HepG2 (cell line): ENCODE measurements around the gene NOL11.
"Not testable (repeated sequence)": the region's sequence is repeated elsewhere in the genome, so short reads cannot be mapped to it uniquely, and the experiment has no call there.

Experiments
- RAD21 ChIP-seq: fragments of 450-650 bp; formaldehyde crosslinking; IDR thresholded peaks from 2 replicates; pipeline ENCODE4 v1.5.0; 2020; ENCODE audit warnings: mild to moderate bottlenecking
- ZNF468 ChIP-seq: sonication (generic); formaldehyde crosslinking; IDR thresholded peaks from 2 replicates; pipeline ENCODE4 v1.8.0; 2022; ENCODE audit warnings: mild to moderate bottlenecking, moderate library complexity, missing genetic modification reagents

GRCh38 chr17:67727152-67728039 is 9.7 kb downstream of the NOL11 start:
- TF ChIP-seq ZNF468 (CRISPR knock-in tag), result not testable (repeated sequence)
- 0 out of 2 replicates have a peak, but pooled peaks have one; percentile 8 for TF ChIP-seq RAD21
